Measurements from ENCODE around the gene POC1A.

Gene POC1A

GRCh38 chr3:52083556-52084087, 70.6 kb downstream of the POC1A start:
- FAIRE-seq = no peak

DNA sequence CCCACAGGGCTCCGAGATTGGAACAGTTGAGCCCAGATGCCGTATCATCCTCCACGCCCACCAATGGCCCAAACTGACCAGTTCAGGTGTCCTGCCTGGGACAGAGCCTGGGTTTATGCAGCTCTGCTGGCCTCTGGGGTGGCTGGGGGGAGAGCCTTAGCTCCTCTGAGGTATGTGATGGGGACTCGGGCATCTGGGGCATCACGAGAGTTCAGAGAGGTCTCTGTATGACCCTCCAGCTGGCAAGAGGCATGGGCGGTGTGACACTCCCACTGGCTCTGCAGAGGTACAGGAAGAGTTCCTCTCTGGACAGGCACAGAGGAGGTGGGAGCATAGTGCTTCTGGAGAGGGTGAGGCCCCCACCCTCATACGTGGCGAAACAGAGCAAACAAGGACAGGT, 71.3 kb downstream of the POC1A start:
- no peak for FAIRE-seq

GRCh38 chr3:52080830-52081719, 73.1 kb downstream of the POC1A start:
- no peak for FAIRE-seq

DNA sequence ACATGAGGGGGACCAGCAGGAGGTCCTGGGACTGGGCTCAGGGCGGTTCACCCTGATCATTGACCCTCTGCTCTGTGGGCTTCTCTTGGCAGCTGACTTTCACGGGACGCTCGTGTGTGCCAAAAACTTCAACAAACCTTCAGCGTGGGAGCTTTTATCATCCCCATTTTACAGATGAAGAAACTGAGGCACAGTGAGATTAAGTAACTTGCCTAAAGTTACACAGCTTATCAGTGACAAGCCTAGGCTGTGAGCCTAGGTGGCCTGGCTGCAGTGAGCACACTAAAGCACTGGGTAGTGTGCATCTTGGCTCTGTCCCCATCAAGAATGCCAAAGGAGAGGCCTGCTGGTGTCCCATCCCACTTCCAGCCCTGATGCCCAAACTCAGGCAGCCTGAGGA, 74.3 kb downstream of the POC1A start:
- no peak for FAIRE-seq

DNA sequence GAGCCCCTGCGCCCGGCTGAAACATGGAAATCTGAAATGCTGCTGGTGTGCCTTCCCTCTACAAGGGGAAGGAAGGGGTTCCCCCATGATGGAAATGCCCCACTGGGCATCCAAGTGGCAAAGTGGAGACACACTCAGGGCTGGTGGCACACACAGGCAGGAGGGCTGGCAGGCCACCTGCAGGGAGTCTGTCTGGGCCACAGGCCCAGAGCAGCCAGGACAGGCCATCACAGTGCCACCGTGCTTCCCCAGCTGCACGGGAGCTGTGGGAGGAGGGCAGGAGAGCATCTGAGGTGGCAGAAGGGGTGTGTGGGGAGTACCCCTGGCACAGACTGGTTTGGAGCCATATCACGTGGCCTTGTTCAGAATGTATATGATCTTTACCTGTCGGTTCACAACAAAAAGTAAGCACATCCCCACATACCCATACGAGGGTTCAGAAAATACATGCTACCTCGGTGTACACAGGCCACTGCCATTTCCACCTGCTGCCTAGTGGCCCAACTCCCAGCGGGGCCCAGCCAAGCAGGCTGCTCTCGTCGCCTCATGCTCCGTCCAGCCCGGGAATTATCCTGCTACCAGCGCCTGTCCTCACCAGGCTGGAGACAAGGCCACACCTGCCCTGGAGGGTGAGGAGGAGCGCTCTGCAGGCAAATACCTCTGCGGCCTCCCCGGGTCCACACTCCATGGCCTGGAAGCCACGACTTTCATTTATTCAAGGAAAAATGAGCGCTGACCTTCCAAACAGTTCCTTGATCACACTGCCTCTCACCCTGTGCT, 75.3 kb downstream of the POC1A start:
- FAIRE-seq = no peak

DNA sequence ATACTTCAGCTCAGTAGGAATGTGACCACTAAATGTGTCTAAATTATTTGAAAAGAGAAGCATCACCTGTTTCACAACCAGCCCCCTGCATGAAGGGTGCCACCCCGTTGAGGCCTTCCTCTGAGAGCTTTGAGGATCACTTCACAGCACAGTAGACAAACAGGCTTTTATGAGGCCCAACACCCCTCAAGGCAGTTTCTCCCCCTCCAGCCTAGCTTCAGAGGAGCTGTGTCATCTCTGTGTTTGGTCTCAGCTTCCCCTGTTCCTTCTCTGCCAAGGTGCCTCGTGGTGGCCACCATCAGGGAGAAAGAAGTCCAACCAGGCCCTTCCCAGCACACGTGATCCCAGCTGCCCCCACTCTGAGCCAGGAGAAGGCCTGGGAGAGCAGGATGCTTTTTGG, 76.3 kb downstream of the POC1A start:
- no peak for FAIRE-seq

- FAIRE-seq = no peak
Measured at GRCh38 chr3:52076896-52077780, 77.1 kb downstream of the POC1A start.

DNA sequence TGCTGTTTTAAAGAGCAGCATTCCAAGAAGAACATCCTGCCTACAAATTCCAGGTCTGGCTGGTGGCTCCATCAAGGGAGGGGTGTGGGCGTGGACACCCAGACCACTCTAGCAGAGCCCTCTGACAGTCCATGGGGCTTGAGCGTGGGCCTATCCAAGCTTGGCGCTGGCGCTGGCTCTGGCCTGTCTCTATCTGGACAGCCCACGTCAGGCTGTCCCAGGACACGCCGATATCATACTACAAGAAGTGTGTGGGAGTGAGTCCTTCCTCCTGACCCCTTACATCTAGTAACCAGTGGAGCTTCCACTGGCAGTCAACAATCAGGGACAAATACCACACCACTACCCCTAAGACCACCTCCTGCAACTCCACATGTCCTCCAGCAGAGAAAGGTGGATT, 80.7 kb downstream of the POC1A start:
- no peak for FAIRE-seq

DNA sequence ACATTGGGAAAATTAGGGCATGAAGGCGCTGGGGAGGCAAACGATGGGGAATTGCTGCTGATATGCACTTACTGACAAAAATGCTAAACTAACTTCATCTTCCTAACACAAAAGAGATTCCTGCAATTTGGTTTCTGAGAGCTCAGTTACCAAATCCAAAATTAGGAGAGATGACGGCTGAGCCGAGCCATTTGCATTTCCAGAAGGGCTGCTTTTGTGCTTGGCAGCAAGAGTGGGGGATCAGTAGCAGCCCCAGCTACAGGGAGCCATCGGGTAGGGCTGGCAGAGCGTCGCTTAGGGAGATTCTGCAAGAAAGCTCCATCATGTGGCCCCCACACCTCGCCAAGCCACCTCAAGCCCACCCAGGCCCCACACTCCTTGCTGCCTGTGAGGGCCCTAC, 81.8 kb downstream of the POC1A start:
- FAIRE-seq = no peak

DNA sequence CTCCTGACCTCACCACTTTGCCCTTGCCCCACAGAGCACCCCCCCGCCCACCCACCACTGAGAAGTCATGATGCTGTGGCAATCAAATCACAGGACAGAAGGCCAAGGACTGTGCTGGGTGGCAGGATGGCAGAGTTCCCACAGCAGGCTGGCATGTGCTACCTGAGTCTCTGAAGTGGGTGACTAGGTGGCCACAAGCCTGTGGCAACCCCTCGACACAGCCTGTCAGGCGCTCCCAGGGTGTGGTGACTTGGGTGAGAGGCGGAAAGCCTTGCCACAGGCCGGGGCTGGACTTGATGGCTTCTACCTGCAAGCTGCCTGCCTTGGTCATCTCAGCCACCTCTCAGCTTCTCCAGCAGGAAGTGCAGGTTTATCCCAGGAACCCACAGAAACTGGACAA, 82.2 kb downstream of the POC1A start:
- no peak for FAIRE-seq

DNA sequence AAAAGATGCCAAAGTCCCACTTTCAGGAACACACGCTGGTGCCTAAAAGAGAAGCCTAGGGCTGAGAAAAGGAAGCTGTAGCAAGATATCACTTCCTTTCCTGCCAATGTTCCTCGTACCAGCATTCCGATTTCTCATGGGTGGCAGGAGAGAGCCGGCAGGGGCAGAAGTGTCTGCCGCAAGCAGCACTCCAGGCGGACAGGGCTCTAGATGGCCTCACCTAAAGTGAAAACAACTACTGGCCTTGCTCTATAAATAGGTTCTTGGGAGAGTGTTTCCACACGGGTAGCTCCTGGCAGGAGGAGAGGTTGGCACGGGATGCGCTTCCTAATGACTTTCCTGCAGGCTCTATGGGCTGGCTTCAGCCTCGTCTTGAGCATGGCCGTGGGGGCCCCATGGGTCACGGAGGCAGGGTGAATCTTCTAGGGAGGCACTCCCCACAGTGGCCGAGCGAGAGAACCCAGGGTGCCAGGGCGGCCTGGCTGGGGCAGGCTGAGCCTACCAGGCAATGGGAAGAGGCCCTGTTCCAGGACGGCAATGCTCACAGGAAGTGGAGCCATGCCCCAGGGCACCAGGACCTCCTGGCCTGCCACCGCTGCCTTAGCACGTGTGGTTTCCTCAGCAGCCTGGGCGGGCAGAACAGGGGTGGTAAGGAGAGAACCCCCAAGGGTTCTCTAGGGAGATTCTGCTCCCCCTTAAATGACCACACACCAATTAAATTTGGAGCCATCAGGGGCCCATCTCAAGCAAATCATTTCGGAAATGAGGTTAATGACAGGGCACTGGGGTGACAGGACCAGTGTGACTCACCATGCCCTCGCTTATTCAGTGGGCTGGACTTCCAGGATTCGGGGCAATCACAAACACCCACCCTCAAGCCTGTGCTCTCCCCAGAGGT, 83.2 kb downstream of the POC1A start:
- no peak for FAIRE-seq

- no peak for FAIRE-seq
Measured at GRCh38 chr3:52069855-52070254, 84.4 kb downstream of the POC1A start.

GRCh38 chr3:52069135-52069534, 85.1 kb downstream of the POC1A start:
- no peak for FAIRE-seq

DNA sequence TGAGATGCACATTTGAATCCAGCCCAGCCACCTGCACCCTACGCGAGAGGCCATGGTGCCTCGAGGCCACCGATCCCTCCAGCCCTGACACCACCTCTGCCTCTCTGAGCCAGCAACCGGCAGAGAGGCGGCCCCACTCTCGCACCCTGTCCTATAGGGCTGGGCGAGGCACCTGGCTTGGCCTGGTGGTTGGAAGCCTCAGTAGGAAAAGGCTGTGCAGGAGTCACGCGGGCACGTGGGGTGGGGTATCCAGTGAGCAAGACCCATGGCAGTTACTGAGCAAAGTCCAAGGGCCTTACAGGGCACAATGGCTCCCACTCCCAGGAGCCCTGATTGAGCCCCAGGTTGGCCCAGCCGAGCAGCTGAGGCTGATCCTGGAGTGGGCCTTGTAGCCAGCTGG, 85.5 kb downstream of the POC1A start:
- FAIRE-seq = no peak

DNA sequence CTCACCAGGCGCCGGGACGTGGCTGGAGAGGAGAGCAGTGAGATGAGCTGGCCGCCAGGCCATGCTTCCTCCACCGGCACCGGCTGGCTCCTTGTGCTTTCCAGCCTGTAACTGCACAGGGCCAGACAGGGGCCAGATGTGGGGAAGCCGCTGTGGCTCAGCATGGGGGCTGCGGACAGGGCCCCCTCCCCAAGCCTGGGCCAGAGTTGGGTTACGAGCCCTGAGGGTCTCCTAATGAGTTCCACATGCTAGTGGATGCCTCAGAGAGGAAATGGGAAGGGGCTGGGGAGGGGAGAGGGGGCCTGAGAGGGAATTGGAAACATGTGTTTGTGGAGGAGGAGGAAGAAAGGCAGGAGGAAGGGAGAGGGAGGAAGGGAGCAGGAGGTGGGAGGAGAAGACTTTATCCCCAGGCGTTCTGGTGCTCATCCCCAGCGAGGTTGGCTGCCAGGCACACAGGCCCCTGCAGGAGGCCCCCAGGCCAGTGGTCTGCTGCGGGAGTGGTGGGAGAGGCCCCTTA, 86.1 kb downstream of the POC1A start:
- FAIRE-seq = no peak

DNA sequence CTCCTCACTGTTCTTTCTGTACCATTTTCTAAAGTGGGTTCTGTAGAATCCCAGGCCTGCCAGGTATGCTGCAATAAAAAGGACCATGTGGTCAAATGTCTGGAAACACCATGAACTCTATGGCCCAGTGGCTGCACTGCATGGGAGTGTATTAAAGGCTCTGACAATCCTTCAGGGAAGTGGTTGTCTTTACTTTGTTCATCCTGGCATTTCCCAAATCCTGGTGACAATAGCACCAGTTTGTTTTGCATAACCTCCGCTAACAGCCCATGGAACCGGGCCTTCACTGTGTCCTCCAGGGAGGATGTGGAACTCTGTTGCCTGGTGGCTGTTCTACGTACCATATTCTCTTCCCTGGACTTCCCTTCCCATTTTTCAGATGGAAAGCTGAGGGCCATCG, 86.7 kb downstream of the POC1A start:
- FAIRE-seq = no peak

DNA sequence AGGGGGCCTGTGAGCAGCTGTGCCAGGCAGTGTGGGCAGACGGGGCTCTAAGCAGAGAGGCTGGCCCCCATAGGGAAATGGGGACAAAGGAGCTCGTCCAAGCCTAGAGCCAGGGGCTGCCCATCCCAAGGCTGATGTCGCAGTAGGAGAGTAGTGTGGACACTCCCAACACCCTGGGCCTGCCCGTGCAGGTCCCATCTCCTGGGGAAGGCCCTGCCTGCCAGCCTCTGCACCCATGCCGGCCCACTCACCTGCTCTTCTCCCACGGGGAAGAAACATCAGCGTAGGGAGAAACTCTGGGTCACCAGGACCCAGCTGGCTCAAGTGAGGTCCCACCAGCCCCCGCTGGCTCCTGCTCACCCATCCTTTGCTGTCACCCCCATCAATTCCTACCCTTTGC, 87.2 kb downstream of the POC1A start:
- no peak for FAIRE-seq

DNA sequence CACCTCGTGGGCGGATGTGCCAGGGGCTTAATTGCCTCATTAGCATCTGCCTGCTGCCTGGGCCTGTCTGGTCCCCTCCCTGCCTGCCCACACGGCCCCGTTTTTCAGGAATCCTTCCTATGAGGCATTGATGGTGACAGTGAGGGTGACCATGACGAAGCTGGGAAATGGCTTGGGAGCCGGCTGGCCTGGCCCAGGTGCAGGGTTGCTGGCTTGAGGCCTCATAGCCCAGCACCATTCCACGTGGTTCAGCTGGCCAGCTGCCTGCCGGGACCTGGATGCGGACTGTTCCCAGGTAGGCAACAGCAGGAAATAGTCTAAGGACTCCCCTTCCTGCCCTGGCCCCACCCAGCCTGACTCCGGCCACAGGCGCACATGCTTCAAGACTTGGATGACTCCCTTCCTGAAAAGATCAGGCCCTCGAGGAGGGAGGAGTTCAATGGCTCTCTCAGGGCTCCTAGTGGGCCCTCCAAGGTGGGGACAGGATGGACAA, 88.9 kb downstream of the POC1A start:
- no peak for FAIRE-seq

DNA sequence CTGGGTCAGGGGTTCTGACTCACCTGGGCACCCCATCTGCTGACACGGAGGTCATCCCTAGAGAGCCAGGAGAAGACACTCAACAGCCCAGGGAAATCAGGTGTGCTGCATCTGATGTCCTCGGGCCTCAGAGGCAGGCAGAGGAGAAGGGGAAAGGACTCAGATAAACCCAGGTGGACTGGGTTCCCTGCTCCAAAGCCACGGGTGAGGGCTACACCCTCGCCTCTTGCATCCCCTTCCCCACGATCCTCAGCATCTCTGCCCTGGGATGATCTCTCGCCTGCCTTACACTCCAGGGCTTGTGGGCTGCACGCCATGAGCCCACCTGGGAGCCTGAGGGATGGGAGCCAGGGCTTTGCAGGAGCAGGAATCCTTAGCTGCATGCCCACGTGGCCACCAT, 89.7 kb downstream of the POC1A start:
- FAIRE-seq = no peak

DNA sequence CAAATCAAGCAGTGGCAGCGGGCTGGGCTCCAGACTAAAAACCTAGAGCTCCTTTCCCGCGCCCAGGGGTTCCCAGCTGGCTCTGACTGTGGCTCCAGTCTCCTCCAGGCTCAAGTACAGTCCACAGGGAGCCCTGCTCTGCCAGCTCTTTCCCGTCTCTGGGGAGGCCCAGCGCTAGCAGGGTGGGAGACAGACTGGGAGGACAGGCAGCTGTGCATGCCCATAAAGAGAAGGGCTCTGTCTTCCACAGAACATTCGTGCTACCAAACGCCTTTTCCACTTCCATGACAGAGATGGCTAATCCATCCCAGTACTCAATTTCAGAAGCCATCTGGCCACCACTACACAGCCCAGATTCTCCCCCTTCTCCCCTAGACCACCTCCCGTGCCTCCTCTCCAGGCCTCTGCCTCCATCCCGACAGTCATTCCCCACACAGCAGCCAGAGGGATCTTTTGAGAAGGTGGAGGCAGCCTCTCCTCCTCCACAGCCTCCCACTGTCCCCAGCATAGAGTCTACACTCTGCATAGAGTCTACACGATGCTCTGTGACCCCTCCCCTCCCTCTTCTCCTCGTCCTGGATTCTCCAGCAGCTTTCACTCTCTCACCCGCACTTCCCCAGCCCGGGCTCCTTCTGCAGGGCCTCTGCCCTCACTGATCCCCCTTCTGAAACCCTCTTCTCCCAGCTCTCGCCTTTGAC, 91.0 kb downstream of the POC1A start:
- FAIRE-seq = no peak

DNA sequence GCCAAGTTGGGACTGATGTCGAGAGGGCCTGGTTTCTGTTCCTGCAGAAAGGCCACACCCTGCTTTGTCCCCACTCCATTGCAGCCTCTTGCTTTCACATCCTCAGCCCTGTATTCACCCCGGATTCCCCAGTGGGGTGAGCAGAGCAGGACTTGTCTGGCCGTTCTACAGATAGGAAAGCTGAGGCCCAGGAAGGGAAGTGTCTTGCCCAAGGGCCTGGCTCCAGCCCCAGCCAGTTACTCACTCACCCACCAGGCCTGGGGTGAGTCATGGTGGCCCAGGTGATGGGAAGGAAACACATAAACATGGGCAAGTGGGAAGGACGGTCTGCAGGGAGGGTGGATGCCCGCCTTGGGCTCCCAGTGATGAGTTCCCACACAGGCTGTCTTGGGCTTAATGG, 91.7 kb downstream of the POC1A start:
- no peak for FAIRE-seq

Data from G401.6 (cell line).